Spleen (tissue), 7 donors: ENCODE measurements around the gene FNTB.

ENCODE experiments used
- CTCF ChIP-seq, 11 experiments: fragments of 200-600 bp in 7 of 11; fragments of 450-650 bp in 4 of 11; sonication (generic) in 4 of 11; IDR thresholded peaks in 8 of 11; conservative IDR thresholded peaks in 3 of 11; 1 replicate in 7 of 11; 2 replicates in 4 of 11; pipeline versions ENCODE4 v1.4.0 to v1.8.0; 2016 to 2021; ENCODE audit warnings: antibody characterized with exemption in 11 of 11, inconsistent platforms in 4 of 11, mild to moderate bottlenecking in 1 of 11
- POLR2A ChIP-seq, 3 donors: fragments of 450-650 bp; IDR thresholded peaks; one replicate each; pipeline ENCODE4 v1.5.1; 2017; ENCODE audit warnings: antibody characterized with exemption in 3 of 3, mild to moderate bottlenecking in 1 of 3
- POLR2AphosphoS5 ChIP-seq, 3 donors: sonication (generic); formaldehyde crosslinking; IDR thresholded peaks; one replicate each; pipeline ENCODE4 v1.5.1; 2017; ENCODE audit warnings: antibody characterized with exemption in 3 of 3
- donor health status: DM: no; HTN: no; CAD: no; lungs with moderate emphysema.
- donor health status: DM: no; HTN: no; CAD: no.
- donor health status: DM: no; HTN: no; CAD: no.

GRCh38 chr14:65082930-65083329 is 96.2 kb downstream of the FNTB start:
- TF ChIP-seq CTCF (IDR thresholded peaks at IDR 0.05 in 8 of 11, conservative IDR thresholded peaks at IDR 0.05 in 3 of 11) (no peak), POLR2A (IDR thresholded peaks at IDR 0.05) (no peak), POLR2AphosphoS5 (IDR thresholded peaks at IDR 0.05) (no peak)
